HG03175 (cell line): ENCODE data around the gene FRMD6.
"Not testable (repeated sequence)": the region's sequence is repeated elsewhere in the genome, so short reads cannot be mapped to it uniquely, and the experiment has no call there.

Experiments
- ATAC-seq: cut with Tn5 transposase; IDR thresholded peaks from one replicate; pipeline ENCODE4 v1.9.1; 2021; ENCODE audit warnings: mild to moderate bottlenecking, moderate library complexity; ENCODE audit not compliant: unreplicated experiment

FRMD6 gene

DNA sequence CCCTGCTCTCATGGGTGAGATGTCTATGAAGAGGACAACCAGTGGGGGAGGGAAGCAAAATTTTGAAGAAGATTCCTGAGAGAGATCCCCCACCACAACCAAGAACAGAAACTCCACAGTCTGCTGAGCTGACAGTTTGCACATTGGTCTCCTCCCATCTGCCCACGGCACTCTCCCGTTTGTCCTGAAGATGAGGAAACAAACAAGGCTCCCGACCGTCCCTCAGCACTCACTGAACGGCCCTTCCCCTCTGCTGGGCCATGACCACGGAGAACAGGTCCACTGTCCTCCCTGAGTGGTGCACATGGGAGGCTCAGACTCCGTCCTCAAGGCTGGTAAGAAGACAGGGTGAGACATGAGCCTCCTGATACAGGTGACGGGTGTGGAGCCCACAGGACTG is 114.9 kb downstream of the FRMD6 start:
- not testable (repeated sequence) for ATAC-seq

DNA sequence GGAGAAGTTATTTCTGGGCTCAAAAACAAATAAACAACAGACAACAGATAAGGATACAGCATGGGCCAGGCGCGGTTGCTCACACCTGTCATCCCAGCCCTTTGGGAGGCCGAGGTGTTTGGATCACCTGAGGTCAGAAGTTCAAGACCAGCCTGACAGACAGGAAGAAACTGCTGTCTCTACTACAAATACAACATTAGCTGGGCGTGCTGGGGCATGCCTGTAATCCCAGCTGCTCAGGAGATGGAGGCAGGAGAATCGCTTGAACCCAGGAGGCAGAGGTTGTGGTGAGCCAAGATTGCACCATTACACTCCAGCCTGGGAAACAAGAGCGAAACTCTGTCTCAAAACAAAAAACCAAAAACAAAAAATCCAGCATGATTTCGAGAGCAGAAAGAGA is 117.6 kb downstream of the FRMD6 start:
- ATAC-seq = not testable (repeated sequence)

DNA sequence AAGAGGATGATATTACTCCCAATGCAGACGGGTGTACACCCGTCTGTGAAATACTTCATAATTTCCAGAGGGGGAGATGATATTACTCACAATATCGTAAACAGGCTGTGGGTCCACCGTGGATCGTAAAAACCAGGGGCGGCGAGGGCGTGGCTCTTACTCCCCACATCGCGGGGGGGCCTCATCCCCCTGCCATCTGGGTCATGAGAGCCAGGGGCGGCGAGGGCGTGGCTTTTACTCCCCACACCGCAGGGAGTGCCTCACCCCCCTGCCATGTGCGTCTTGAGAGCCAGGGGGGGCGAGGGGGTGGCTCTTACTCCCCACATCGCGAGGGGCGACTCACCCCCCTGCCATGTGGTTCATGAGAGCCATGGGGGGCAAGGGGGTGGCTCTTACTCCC is 122.5 kb downstream of the FRMD6 start:
- no peak for ATAC-seq

DNA sequence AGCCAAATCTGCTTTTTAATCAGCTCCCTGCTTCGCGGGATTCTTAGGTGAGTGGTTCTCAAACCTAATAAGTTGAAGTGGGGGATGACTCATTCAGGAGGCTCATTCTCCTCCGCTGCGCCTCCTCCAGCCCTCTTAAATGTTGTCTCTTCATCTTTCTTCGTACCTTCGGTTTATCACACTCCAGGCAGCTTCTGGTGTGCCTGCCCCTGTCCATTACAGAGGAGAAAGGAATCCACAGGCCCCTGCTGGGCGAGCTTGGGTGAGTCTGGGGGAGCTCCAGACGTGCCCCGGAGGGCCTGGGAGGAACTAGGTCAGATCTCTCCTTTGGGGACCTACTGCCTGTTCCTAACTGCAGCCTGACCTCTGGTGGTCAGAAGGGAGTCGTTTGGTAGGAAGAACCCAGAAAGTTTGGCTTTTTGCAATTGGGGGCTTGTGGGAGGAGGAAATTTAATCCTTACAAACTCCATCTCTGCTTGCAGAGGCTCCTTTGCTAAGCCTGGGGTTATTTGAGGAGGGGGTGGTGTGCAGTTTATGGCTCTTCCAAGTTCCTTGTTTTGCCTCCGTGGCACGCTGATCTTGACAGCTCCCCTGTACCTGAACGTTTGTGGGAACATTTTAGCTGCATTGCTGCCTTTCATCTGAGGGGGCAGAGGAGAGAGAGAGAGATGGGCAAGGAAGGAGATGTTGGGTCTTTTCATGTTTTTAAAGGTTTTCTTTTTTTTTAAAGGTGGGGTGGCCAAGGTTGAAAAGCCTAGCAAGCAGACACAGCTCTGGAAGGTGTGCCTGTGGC is 124.6 kb downstream of the FRMD6 start:
- ATAC-seq = no peak

DNA sequence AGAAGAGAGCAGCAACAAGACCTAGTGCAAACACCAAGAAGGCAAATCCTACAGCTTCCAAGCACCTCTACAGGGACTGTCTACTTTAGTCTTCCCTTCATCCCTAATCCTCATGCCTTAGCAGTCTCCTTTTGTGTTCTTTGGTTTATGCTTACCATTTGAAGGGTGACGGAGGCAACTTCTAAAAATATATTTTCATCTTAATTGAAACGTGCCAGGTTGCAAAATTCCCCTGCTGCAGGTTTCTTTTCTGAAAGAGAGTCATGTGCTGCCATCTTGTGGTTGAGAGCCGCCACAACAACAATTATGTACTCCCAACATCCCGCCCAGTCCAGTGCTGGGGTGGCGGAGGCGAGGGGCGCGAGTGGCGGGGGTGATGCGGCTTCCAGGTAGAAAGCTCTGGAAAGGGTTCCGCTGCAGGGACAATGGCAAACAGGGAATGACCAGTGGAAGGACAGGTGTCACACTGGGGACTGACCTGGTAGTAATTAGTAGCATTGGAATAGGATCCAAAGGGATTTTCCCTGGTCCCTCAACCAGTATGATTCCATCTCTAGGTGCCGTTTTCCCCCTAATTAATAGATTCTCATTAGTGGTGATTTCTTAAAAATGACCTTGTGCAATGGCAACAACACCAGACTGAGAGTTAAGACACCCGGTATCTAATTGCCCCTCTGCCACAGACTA is 128.4 kb downstream of the FRMD6 start:
- peak; percentile 51 for ATAC-seq
